ENCODE measurements around the gene ZSWIM1.

DNA sequence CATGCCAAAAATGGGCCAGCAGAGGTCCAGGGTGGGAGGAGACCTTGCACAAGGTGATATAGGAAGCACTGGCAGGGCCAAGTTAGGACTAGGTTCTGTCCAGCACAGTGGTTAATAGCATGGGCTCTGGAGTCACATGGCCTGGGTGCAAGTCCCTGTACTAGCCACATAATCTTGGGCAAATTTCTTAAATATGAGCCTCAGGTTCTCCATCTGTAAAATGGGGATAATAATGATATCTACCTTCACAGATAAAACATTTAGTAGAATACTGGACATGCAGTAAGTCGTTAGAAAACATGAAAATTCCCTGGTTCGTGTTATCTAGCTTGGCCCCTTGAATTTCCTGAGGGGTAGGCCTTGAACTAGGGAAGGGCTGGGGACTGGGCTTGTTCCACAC, 16.3 kb downstream of the ZSWIM1 start:
- TF ChIP-seq, protein P1, sequence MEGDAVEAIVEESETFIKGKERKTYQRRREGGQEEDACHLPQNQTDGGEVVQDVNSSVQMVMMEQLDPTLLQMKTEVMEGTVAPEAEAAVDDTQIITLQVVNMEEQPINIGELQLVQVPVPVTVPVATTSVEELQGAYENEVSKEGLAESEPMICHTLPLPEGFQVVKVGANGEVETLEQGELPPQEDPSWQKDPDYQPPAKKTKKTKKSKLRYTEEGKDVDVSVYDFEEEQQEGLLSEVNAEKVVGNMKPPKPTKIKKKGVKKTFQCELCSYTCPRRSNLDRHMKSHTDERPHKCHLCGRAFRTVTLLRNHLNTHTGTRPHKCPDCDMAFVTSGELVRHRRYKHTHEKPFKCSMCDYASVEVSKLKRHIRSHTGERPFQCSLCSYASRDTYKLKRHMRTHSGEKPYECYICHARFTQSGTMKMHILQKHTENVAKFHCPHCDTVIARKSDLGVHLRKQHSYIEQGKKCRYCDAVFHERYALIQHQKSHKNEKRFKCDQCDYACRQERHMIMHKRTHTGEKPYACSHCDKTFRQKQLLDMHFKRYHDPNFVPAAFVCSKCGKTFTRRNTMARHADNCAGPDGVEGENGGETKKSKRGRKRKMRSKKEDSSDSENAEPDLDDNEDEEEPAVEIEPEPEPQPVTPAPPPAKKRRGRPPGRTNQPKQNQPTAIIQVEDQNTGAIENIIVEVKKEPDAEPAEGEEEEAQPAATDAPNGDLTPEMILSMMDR (IDR thresholded peaks at IDR 0.05 in 2 of 3, conservative IDR thresholded peaks at IDR 0.05 in 1 of 3; ENCODE audit: borderline replicate concordance in 1 of 3, insufficient read depth in 1 of 3, low read depth in 2 of 3, low read length in 2 of 3): no peak
- TF ChIP-seq EZH2 (IDR thresholded peaks at IDR 0.05): no peak
- TF ChIP-seq CEBPB (IDR thresholded peaks at IDR 0.05; ENCODE audit: low read depth): no peak
- no peak for TF ChIP-seq ZFX (IDR thresholded peaks at IDR 0.05)
- TF ChIP-seq, protein P2, sequence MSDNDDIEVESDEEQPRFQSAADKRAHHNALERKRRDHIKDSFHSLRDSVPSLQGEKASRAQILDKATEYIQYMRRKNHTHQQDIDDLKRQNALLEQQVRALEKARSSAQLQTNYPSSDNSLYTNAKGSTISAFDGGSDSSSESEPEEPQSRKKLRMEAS (IDR thresholded peaks at IDR 0.05): no peak
- TF ChIP-seq, protein P3, sequence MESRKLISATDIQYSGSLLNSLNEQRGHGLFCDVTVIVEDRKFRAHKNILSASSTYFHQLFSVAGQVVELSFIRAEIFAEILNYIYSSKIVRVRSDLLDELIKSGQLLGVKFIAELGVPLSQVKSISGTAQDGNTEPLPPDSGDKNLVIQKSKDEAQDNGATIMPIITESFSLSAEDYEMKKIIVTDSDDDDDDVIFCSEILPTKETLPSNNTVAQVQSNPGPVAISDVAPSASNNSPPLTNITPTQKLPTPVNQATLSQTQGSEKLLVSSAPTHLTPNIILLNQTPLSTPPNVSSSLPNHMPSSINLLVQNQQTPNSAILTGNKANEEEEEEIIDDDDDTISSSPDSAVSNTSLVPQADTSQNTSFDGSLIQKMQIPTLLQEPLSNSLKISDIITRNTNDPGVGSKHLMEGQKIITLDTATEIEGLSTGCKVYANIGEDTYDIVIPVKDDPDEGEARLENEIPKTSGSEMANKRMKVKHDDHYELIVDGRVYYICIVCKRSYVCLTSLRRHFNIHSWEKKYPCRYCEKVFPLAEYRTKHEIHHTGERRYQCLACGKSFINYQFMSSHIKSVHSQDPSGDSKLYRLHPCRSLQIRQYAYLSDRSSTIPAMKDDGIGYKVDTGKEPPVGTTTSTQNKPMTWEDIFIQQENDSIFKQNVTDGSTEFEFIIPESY (IDR thresholded peaks at IDR 0.05; ENCODE audit: extremely low read depth, insufficient replicate concordance, low read length): no peak
- no peak for TF ChIP-seq POLR2A (IDR thresholded peaks at IDR 0.05; ENCODE audit: borderline replicate concordance, extremely low read depth, insufficient read depth, insufficient read length)
- no peak for TF ChIP-seq EZH2phosphoT487 (IDR thresholded peaks at IDR 0.05; ENCODE audit: borderline replicate concordance)
- TF ChIP-seq RAD21 (IDR thresholded peaks at IDR 0.05; ENCODE audit: low read depth): no peak
- no peak for TF ChIP-seq POLR2AphosphoS5 (IDR thresholded peaks at IDR 0.05; ENCODE audit: low read depth, low read length)
- TF ChIP-seq JUND (IDR thresholded peaks at IDR 0.05): no peak
- TF ChIP-seq EGR1 (IDR thresholded peaks at IDR 0.05; ENCODE audit: low read depth): no peak
- TF ChIP-seq, protein P4, sequence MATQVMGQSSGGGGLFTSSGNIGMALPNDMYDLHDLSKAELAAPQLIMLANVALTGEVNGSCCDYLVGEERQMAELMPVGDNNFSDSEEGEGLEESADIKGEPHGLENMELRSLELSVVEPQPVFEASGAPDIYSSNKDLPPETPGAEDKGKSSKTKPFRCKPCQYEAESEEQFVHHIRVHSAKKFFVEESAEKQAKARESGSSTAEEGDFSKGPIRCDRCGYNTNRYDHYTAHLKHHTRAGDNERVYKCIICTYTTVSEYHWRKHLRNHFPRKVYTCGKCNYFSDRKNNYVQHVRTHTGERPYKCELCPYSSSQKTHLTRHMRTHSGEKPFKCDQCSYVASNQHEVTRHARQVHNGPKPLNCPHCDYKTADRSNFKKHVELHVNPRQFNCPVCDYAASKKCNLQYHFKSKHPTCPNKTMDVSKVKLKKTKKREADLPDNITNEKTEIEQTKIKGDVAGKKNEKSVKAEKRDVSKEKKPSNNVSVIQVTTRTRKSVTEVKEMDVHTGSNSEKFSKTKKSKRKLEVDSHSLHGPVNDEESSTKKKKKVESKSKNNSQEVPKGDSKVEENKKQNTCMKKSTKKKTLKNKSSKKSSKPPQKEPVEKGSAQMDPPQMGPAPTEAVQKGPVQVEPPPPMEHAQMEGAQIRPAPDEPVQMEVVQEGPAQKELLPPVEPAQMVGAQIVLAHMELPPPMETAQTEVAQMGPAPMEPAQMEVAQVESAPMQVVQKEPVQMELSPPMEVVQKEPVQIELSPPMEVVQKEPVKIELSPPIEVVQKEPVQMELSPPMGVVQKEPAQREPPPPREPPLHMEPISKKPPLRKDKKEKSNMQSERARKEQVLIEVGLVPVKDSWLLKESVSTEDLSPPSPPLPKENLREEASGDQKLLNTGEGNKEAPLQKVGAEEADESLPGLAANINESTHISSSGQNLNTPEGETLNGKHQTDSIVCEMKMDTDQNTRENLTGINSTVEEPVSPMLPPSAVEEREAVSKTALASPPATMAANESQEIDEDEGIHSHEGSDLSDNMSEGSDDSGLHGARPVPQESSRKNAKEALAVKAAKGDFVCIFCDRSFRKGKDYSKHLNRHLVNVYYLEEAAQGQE (IDR thresholded peaks at IDR 0.05; ENCODE audit: low read depth): no peak
- no peak for TF ChIP-seq SIN3A (IDR thresholded peaks at IDR 0.05; ENCODE audit: low read depth)

Measured in HCT116 (cell line).